Endodermal cell (in vitro differentiated cells): ENCODE measurements around the gene PKP2. TPM values are rescaled to one million over a fixed set of nuclear protein-coding genes. Genes with fewer than 3 reads are reported as not detected.
A peak's percentile ranks its signal among the peaks of the same experiment; 100 is the strongest.

Experiments used
- DNase-seq: peaks from one replicate; pipeline ENCODE4 v3.0.0-alpha.2; 2017
- H3K27ac ChIP-seq: 2 replicates; pipeline ENCODE4 v1.5.1; 2013; ENCODE audit warnings: mild to moderate bottlenecking, low read depth, low read length, moderate library complexity
- H3K27me3 ChIP-seq: 2 replicates; pipeline ENCODE4 v1.6.1; 2013; ENCODE audit warnings: mild to moderate bottlenecking, low read length, moderate library complexity; ENCODE audit not compliant: insufficient read depth, control insufficient read depth, poor library complexity, severe bottlenecking
- H3K36me3 ChIP-seq: 2 replicates; pipeline ENCODE4 v1.7.0; 2013; ENCODE audit warnings: mild to moderate bottlenecking, low read length, moderate library complexity; ENCODE audit not compliant: control insufficient read depth, insufficient read depth
- H3K4me1 ChIP-seq: one replicate; pipeline ENCODE4 v1.7.0; 2013; ENCODE audit warnings: low read length; ENCODE audit not compliant: control insufficient read depth, insufficient read depth
- H3K4me3 ChIP-seq: 2 replicates; pipeline ENCODE4 v1.5.1; 2013; ENCODE audit warnings: mild to moderate bottlenecking, low read length, moderate library complexity
- H3K9ac ChIP-seq: 2 replicates; pipeline ENCODE4 v1.6.1; 2013; ENCODE audit warnings: mild to moderate bottlenecking, low read length, moderate library complexity; ENCODE audit not compliant: poor library complexity, severe bottlenecking; ENCODE audit errors: extremely low read depth
- H3K9me3 ChIP-seq: 2 replicates; pipeline ENCODE4 v1.6.1; 2013; ENCODE audit warnings: mild to moderate bottlenecking, low read length, moderate library complexity; ENCODE audit not compliant: control insufficient read depth
- H3K27ac Mint-ChIP-seq: 2 replicates; pipeline ENCODE4 v1.8.0; 2020; ENCODE audit warnings: mixed read lengths
- H3K27me3 Mint-ChIP-seq: 2 replicates; pipeline ENCODE4 v1.8.0; 2021; ENCODE audit warnings: mild to moderate bottlenecking, mixed read lengths; ENCODE audit not compliant: insufficient read depth
- H3K36me3 Mint-ChIP-seq: 2 replicates; pipeline ENCODE4 v1.8.0; 2020; ENCODE audit warnings: low read depth, mixed read lengths
- H3K4me1 Mint-ChIP-seq: 2 replicates; pipeline ENCODE4 v1.8.0; 2020; ENCODE audit warnings: mixed read lengths
- H3K4me3 Mint-ChIP-seq: 2 replicates; pipeline ENCODE4 v1.8.0; 2020; ENCODE audit warnings: mild to moderate bottlenecking, moderate library complexity, mixed read lengths
- H3K9me3 Mint-ChIP-seq: 2 replicates; pipeline ENCODE4 v1.8.0; 2020; ENCODE audit warnings: mild to moderate bottlenecking, mixed read lengths
- WGBS, 2 experiments: methylation state at CpG; one replicate each; pipeline versions ENCODE4 v1.1.5 to v1.1.7; 2013; ENCODE audit warnings: missing lambda C conversion rate in 2 of 2, mixed read lengths in 1 of 2; ENCODE audit not compliant: insufficient coverage in 1 of 2, insufficient read length in 1 of 2; 5-methylcytosine and 5-hydroxymethylcytosine counted together
- total RNA-seq, 2 donors: library from RNA; stranded (reverse); fragmentation: NEBNext Ultra II Directional in 1 of 2; extraction: Animal tissue kit (Norgen Biotek cat#: 25700) in 1 of 2; gene quantifications; 2 replicates in 1 of 2; 3 replicates in 1 of 2; pipeline ENCODE4 v1.2.1, GENCODE V29; 2021
- TF ChIP-seq, protein P1 (sequence below): fragments of 200-600 bp; sonication (generic); conservative IDR thresholded peaks from 2 replicates; pipeline ENCODE4 v1.5.0; 2021; ENCODE audit warnings: antibody characterized with exemption, mild to moderate bottlenecking

The PKP2 gene
- total RNA-seq, 2 donors from 2014 or later, result 62.5 to 124 TPM

DNA sequence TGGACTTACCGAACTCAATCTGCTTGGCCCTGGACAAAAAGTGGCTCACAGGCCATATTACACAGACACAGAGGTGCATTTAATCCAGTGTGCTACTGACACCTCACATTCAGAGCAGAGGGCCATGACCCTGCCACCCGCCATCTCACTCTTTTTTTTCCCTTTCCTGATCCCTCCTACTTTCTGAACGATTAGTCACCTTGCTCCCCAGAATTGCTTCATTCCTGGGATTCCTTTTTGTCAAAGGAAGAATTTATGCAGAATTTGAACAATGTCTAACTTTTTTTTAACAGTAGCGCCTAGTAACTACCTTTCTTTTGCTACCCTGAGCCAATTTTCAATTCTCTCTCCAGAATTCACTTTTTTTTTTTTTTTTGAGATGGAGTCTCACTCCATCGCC, 4.6 kb downstream of the PKP2 start:
- Mint-ChIP-seq H3K9me3 (no peaks in the 10 kb centered on the region), H3K4me1 (peaks cover 48% of the 10 kb centered on the region), H3K36me3 (peaks cover 27% of the 10 kb centered on the region), H3K4me3 (peak overlapping the region; percentile 71), H3K27ac (peak overlapping the region; percentile 93), H3K27me3 (peaks cover 2% of the 10 kb centered on the region)
- Histone ChIP-seq H3K27me3 (no peaks in the 10 kb centered on the region), H3K36me3 (peaks cover 28% of the 10 kb centered on the region), H3K4me1 (peaks cover 4% of the 10 kb centered on the region), H3K9ac (peak overlapping the region; percentile 35), H3K27ac (peak overlapping the region; percentile 18), H3K9me3 (no peaks in the 10 kb centered on the region), H3K4me3 (peak overlapping the region; percentile 92)
- peak; percentile 83 for DNase-seq
- TF ChIP-seq, protein P1, sequence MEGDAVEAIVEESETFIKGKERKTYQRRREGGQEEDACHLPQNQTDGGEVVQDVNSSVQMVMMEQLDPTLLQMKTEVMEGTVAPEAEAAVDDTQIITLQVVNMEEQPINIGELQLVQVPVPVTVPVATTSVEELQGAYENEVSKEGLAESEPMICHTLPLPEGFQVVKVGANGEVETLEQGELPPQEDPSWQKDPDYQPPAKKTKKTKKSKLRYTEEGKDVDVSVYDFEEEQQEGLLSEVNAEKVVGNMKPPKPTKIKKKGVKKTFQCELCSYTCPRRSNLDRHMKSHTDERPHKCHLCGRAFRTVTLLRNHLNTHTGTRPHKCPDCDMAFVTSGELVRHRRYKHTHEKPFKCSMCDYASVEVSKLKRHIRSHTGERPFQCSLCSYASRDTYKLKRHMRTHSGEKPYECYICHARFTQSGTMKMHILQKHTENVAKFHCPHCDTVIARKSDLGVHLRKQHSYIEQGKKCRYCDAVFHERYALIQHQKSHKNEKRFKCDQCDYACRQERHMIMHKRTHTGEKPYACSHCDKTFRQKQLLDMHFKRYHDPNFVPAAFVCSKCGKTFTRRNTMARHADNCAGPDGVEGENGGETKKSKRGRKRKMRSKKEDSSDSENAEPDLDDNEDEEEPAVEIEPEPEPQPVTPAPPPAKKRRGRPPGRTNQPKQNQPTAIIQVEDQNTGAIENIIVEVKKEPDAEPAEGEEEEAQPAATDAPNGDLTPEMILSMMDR, result no peak
- WGBS, 2 experiments, result 41 to 61% methylated on average over 3 to 5 of the region's 5 CpGs

DNA sequence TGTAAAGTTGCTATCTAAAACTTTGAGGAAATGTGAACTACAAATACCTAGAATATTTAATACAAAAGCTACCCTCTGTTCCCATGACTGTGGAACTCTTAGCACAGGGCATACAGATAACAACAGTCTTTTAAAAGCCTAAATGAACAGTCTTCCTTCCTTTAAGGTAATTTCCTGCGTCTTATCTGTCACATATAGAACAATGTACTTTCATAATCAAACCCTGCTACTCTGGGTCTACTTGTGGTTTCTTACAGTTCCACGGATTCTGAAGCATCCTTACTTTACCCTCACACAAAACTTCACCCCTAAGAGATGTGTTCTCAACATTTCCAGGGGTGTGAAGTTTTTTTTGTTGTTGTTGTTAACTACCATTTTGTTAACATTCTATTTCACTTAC, 5.1 kb downstream of the PKP2 start:
- H3K27me3 ChIP-seq, result no peaks in the 10 kb centered on the region
- no peak for DNase-seq
- peaks cover 51% of the 10 kb centered on the region for H3K4me1 Mint-ChIP-seq
- WGBS, 2 experiments, result 53 to 82% methylated on average over 1 to 2 of the region's 2 CpGs
- H3K9me3 ChIP-seq, result no peaks in the 10 kb centered on the region
- peak overlapping the region; percentile 93 for H3K27ac Mint-ChIP-seq
- H3K4me3 Mint-ChIP-seq, result peak overlapping the region; percentile 71
- H3K4me1 ChIP-seq, result peaks cover 4% of the 10 kb centered on the region
- peak overlapping the region; percentile 35 for H3K9ac ChIP-seq
- peaks cover 2% of the 10 kb centered on the region for H3K27me3 Mint-ChIP-seq
- peaks cover 28% of the 10 kb centered on the region for H3K36me3 ChIP-seq
- peaks cover 28% of the 10 kb centered on the region for H3K36me3 Mint-ChIP-seq
- H3K9me3 Mint-ChIP-seq, result no peaks in the 10 kb centered on the region
- TF ChIP-seq, protein P1, result no peak
- H3K27ac ChIP-seq, result no peak overlapping the region
- peak overlapping the region; percentile 92 for H3K4me3 ChIP-seq

DNA sequence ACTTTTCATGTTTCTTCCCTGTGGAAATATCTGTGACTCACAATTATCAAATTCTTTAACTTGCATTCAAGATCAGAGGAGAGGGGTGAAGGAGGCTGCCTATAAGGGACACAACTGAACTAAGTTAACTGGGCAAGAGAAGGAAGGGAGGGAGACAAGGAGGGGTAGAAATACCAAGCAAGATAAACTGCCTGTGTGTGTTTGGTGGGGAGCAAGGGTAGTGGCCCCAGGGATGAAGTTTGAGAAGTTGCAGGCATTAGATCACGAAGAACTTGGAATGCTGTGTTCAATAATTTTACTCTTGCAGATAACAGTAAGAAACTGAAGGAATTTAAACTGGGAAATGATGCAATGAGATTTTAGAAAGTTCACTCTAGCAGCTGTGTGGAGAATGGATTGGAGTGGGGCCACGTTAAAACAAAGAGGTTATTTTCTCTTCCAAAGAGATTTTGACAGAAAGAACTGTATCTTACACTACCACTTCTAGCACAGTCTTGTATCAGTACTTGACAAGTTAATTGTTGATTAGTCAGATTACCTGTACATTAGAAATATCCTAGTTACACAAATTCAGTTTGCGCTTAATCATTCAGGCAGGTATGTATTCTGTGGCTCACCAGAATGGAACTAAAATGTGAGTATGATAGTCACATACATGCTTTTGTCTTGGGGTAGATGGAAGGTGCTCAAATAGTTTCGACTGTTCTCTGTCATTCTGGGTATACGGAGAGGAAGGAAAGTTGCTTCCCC, 7.4 kb downstream of the PKP2 start:
- H3K27me3 ChIP-seq, result no peaks in the 10 kb centered on the region
- WGBS, 2 experiments, result 88 to 95% methylated on average over 3 to 5 of the region's 5 CpGs
- H3K4me1 ChIP-seq, result peaks cover 4% of the 10 kb centered on the region
- H3K27ac Mint-ChIP-seq, result peak overlapping the region; percentile 8
- no peak for DNase-seq
- no peaks in the 10 kb centered on the region for H3K9me3 Mint-ChIP-seq
- H3K36me3 ChIP-seq, result peaks cover 38% of the 10 kb centered on the region
- H3K4me1 Mint-ChIP-seq, result peaks cover 64% of the 10 kb centered on the region
- TF ChIP-seq, protein P1, result no peak
- no peak overlapping the region for H3K27ac ChIP-seq
- H3K9ac ChIP-seq, result no peak overlapping the region
- no peak overlapping the region for H3K4me3 ChIP-seq
- no peaks in the 10 kb centered on the region for H3K27me3 Mint-ChIP-seq
- no peaks in the 10 kb centered on the region for H3K9me3 ChIP-seq
- no peak overlapping the region for H3K4me3 Mint-ChIP-seq
- H3K36me3 Mint-ChIP-seq, result peaks cover 30% of the 10 kb centered on the region
